BLaER1 treated with 17β-estradiol and CSF1 and Interleukin-3, amounts not matched to agents 10 nM and 100 nM (cell line): Measurements from ENCODE around the gene PKP1.

Experiments used
- H3K27ac ChIP-seq, 11 experiments: shearing (Covaris generic); formaldehyde crosslinking; 2 replicates each; pipeline ENCODE4 v1.8.1; 2022
- H3K27me3 ChIP-seq, 11 experiments: shearing (Covaris generic); formaldehyde crosslinking; 2 replicates each; pipeline ENCODE4 v1.8.1; 2022
- H3K36me3 ChIP-seq, 11 experiments: shearing (Covaris generic); formaldehyde crosslinking; 2 replicates each; pipeline ENCODE4 v1.8.1; 2022
- H3K4me1 ChIP-seq, 10 experiments: shearing (Covaris generic); formaldehyde crosslinking; 2 replicates each; pipeline ENCODE4 v1.8.1; 2022
- H3K4me2 ChIP-seq, 11 experiments: shearing (Covaris generic); formaldehyde crosslinking; 2 replicates each; pipeline ENCODE4 v1.8.1; 2022
- H3K4me3 ChIP-seq, 10 experiments: shearing (Covaris generic); formaldehyde crosslinking; 2 replicates each; pipeline ENCODE4 v1.8.1; 2022
- H3K9ac ChIP-seq, 11 experiments: shearing (Covaris generic); formaldehyde crosslinking; 2 replicates each; pipeline ENCODE4 v1.8.1; 2022
- H3K9me3 ChIP-seq, 11 experiments: shearing (Covaris generic); formaldehyde crosslinking; replicated peaks in 1 of 11; 2 replicates each; pipeline ENCODE4 v1.8.1; 2022
- H4K20me1 ChIP-seq, 11 experiments: shearing (Covaris generic); formaldehyde crosslinking; 2 replicates each; pipeline ENCODE4 v1.8.1; 2022
- Cebpa-rat ChIP-seq, 11 experiments: shearing (Covaris generic); IDR thresholded peaks; 2 replicates each; pipeline ENCODE4 v1.8.1; 2022

Gene PKP1

GRCh38 chr1:201353186-201353940, 70.1 kb downstream of the PKP1 start:
- Histone ChIP-seq H4K20me1 (no peaks in the 10 kb centered on the region), H3K27me3 (no peaks in the 10 kb centered on the region), H3K4me1 (peaks cover 0 to 6% (median 0%) of the 10 kb centered on the region in 10 experiments; a peak in 5 of 20 replicates), H3K9ac (no peak overlapping the region), H3K36me3 (no peaks in the 10 kb centered on the region), H3K27ac (no peak overlapping the region), H3K4me3 (no peak overlapping the region), H3K9me3 (no peaks in the 10 kb centered on the region), H3K4me2 (no peak overlapping the region)
- no peak for TF ChIP-seq Cebpa-rat (IDR thresholded peaks at IDR 0.05)

DNA sequence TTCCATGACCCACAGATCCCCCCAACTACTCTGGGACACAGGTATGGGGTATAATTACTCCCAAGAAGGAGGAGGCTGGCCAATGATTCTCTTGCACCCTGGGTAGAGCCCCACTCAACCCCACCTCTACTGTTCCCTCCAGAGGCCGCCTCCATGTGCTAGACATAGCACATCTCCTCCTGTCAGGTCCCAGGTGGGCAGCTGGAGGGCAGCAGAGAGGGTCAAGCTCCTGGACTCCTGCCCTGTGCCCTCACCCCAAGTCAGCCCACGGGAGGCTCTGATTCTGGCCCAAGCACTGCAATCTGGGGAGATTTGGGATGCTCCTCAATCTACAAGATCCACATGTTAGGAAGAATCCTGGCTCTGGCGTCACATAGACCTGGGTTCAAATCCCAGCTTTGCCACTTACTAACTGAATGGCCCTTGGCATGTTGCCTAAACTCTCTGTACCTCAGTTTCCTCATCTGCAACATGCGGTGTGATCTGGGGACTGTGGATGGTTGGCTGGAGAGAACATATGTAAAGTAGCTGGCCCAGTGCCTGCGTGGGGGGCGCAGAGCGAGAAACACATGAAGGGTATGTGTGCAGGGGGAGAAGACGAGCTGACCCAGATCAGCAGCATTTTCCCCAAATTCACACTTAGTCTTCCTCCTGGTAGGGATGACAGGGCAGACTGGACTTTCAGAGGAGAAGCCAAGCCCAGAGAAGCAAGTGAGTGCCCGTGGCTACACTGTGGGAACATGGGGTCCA, 71.0 kb downstream of the PKP1 start:
- no peaks in the 10 kb centered on the region for H3K27me3 ChIP-seq
- H3K36me3 ChIP-seq: no peaks in the 10 kb centered on the region
- peaks cover 0 to 14% (median 6%) of the 10 kb centered on the region in 10 experiments; a peak in 9 of 20 replicates for H3K4me1 ChIP-seq
- H3K27ac ChIP-seq: no peak overlapping the region
- H3K4me2 ChIP-seq: no peak overlapping the region
- H3K4me3 ChIP-seq: no peak overlapping the region
- no peaks in the 10 kb centered on the region for H3K9me3 ChIP-seq
- no peaks in the 10 kb centered on the region for H4K20me1 ChIP-seq
- no peak overlapping the region for H3K9ac ChIP-seq
- no peak for TF ChIP-seq Cebpa-rat (IDR thresholded peaks at IDR 0.05)

GRCh38 chr1:201354901-201355295, 71.6 kb downstream of the PKP1 start:
- Histone ChIP-seq H3K9me3 (no peaks in the 10 kb centered on the region), H3K36me3 (no peaks in the 10 kb centered on the region), H3K9ac (no peak overlapping the region), H3K4me3 (no peak overlapping the region), H3K4me1 (peaks cover 0 to 19% (median 10%) of the 10 kb centered on the region in 10 experiments; a peak in 9 of 20 replicates), H3K27me3 (no peaks in the 10 kb centered on the region), H3K27ac (no peak overlapping the region), H4K20me1 (no peaks in the 10 kb centered on the region), H3K4me2 (no peak overlapping the region)
- no peak for TF ChIP-seq Cebpa-rat (IDR thresholded peaks at IDR 0.05)

GRCh38 chr1:201355471-201355870, 72.2 kb downstream of the PKP1 start:
- no peak for TF ChIP-seq Cebpa-rat (IDR thresholded peaks at IDR 0.05)
- peaks cover 0 to 20% (median 10%) of the 10 kb centered on the region in 10 experiments; a peak in 9 of 20 replicates for H3K4me1 ChIP-seq

DNA sequence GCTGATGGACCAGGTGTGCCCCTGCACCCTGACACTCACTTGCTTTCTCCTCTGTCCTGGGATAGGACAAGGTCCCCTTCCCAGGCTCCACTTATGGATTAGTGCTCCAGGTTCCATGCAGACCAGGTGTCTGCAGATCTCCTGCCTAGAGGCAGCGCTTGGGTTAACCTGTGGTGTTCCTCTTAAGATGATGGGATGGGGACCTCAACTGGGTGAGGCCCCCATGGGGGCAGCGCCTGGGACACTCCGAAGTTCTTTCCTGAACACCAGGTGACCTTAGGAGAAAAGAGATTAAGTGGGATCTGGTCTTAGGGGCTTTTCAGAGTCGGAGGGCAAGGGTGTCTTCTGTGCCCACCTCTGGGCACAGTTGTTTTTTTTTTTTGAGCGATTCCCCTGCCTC, 72.9 kb downstream of the PKP1 start:
- Histone ChIP-seq H3K27ac (no peak overlapping the region), H3K9me3 (no peaks in the 10 kb centered on the region), H4K20me1 (no peaks in the 10 kb centered on the region), H3K4me1 (peaks cover 0 to 23% (median 13%) of the 10 kb centered on the region in 10 experiments; a peak in 9 of 20 replicates), H3K4me2 (no peak overlapping the region), H3K36me3 (no peaks in the 10 kb centered on the region), H3K27me3 (no peaks in the 10 kb centered on the region), H3K9ac (no peak overlapping the region), H3K4me3 (no peak overlapping the region)
- TF ChIP-seq Cebpa-rat (IDR thresholded peaks at IDR 0.05): no peak

More at GRCh38 chr1:201355471-201355870, 72.2 kb downstream of the PKP1 start:
- H3K4me3 ChIP-seq: no peak overlapping the region
- no peaks in the 10 kb centered on the region for H3K36me3 ChIP-seq
- H3K9me3 ChIP-seq: no peaks in the 10 kb centered on the region
- H3K9ac ChIP-seq: no peak overlapping the region
- H3K4me2 ChIP-seq: no peak overlapping the region
- no peaks in the 10 kb centered on the region for H3K27me3 ChIP-seq
- no peak overlapping the region for H3K27ac ChIP-seq
- H4K20me1 ChIP-seq: no peaks in the 10 kb centered on the region

DNA sequence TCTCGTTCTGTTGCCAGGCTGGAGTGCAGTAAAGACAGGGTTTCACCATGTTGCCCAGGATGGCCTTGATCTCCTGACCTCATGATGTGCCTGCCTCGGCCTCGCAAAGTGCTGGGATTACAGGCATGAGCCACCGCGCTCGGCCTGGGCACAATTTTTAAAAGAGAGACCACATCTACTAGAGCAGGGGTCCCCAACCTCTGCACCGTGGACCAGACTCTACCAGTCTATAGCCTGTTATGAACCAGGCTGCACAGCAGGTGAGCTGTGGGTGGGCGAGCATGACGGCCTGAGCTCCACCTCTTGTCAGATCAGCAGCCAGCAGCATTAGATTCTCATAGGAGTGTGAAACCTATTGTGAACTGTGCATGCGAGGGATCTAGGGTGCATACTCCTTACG, 73.4 kb downstream of the PKP1 start:
- Histone ChIP-seq H3K27me3 (no peaks in the 10 kb centered on the region), H4K20me1 (no peaks in the 10 kb centered on the region), H3K9ac (no peak overlapping the region), H3K27ac (no peak overlapping the region), H3K4me1 (peaks cover 0 to 28% (median 17%) of the 10 kb centered on the region in 10 experiments; a peak in 14 of 20 replicates), H3K4me2 (no peak overlapping the region), H3K4me3 (no peak overlapping the region), H3K9me3 (no peaks in the 10 kb centered on the region), H3K36me3 (no peaks in the 10 kb centered on the region)
- TF ChIP-seq Cebpa-rat (IDR thresholded peaks at IDR 0.05): no peak

DNA sequence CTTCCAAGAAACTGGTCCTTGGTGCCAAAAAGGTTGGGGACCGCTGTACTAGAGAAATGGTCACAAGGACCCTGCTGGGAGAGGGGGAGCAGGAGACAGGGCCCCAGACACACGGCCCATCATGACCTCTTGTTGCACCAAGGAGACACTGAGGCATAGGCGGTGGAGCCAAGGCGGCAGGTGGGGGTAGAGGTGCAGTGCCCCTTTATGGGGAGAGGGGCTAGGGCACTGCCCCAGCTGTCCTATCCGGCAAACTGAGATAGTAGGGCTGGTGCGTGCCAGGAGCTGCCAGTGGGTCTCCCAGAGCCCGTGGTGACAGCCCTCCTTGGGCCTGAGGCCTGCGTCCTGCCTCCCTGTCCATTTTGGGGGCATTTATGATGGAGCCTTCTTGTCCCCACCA, 73.9 kb downstream of the PKP1 start:
- no peaks in the 10 kb centered on the region for H3K36me3 ChIP-seq
- no peak for TF ChIP-seq Cebpa-rat (IDR thresholded peaks at IDR 0.05)

DNA sequence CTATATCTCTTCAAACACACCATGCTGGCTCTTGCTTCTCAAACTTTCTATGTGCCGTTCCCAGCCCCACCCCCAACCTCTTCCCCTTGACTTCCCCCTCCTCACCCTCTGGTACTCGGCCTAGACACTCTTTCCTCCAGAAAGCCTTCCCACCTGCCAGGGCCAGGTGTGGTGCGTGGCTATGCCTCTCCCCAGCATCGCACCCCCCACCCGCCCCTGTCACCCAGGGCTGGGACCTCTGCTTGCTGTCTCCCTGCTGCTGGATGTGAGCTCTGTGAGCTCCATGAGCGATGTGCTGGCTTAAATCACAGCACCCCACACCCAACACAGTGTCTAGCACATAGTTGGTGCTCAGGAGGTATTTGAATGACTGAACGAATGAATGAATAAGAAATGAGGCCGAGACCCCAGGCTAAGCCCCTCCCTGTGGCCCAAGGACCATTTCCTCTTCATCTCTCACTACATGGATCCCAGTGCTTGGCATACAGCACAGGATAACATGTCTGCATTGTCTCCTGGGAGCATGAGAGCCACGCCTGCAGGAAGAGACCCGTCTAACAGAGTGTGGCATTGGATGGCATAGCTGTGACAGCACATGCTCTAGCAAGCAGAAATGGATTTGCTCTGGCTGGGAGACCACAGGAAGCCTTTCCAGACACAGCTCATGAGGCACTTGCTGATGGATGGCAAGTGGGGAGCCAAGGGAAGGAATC, 74.5 kb downstream of the PKP1 start:
- Histone ChIP-seq H3K9ac (no peak overlapping the region), H3K4me1 (peaks cover 0 to 39% (median 28%) of the 10 kb centered on the region in 10 experiments; a peak in 15 of 20 replicates), H3K4me3 (no peak overlapping the region), H3K27ac (no peak overlapping the region), H4K20me1 (0 out of 22 replicates have a peak, but pooled peaks cover 0 to 1% (median 0%) of the 10 kb centered on the region in 11 experiments), H3K4me2 (peak overlapping the region in 2 of 11 experiments; percentile 5 to 23; a peak in 2 of 22 replicates), H3K36me3 (no peaks in the 10 kb centered on the region), H3K27me3 (no peaks in the 10 kb centered on the region), H3K9me3 (no peaks in the 10 kb centered on the region)
- no peak for TF ChIP-seq Cebpa-rat (IDR thresholded peaks at IDR 0.05)

More for the DNA sequence above, 73.9 kb downstream of the PKP1 start:
- no peaks in the 10 kb centered on the region for H3K27me3 ChIP-seq
- no peak overlapping the region for H3K9ac ChIP-seq
- H3K27ac ChIP-seq: no peak overlapping the region
- peaks cover 0 to 33% (median 22%) of the 10 kb centered on the region in 10 experiments; a peak in 15 of 20 replicates for H3K4me1 ChIP-seq
- H4K20me1 ChIP-seq: no peaks in the 10 kb centered on the region
- H3K9me3 ChIP-seq: no peaks in the 10 kb centered on the region
- no peak overlapping the region for H3K4me3 ChIP-seq
- no peak overlapping the region for H3K4me2 ChIP-seq

- no peaks in the 10 kb centered on the region for H3K9me3 ChIP-seq
- H3K4me3 ChIP-seq: no peak overlapping the region
- no peak for TF ChIP-seq Cebpa-rat (IDR thresholded peaks at IDR 0.05)
- H3K4me2 ChIP-seq: peak overlapping the region in 1 of 11 experiments; percentile 42; a peak in 1 of 22 replicates
- 0 out of 22 replicates have a peak, but pooled peaks cover 0 to 3% (median 0%) of the 10 kb centered on the region in 11 experiments for H4K20me1 ChIP-seq
- H3K4me1 ChIP-seq: peaks cover 0 to 47% (median 36%) of the 10 kb centered on the region in 10 experiments; a peak in 15 of 20 replicates
- no peak overlapping the region for H3K9ac ChIP-seq
- H3K27me3 ChIP-seq: no peaks in the 10 kb centered on the region
- no peak overlapping the region for H3K27ac ChIP-seq
- no peaks in the 10 kb centered on the region for H3K36me3 ChIP-seq
These were observed 75.3 kb downstream of the PKP1 start for GRCh38 chr1:201358596-201358995.
